PFSK-1 (cell line): ENCODE results near the gene KMT5C.
A peak's percentile ranks its signal among the peaks of the same experiment; 100 is the strongest.

Experiments used
- FOXP2 ChIP-seq: optimal IDR thresholded peaks from 2 replicates; pipeline ENCODE3; 2011; ENCODE audit warnings: borderline replicate concordance, control low read depth, inconsistent platforms; ENCODE audit not compliant: insufficient read depth; ENCODE audit errors: extremely low read length, extremely low read depth
- POLR2AphosphoS5 ChIP-seq: IDR thresholded peaks from 2 replicates; pipeline ENCODE4 v1.6.1; 2012; ENCODE audit warnings: low read depth, mild to moderate bottlenecking, control low read depth, low read length, moderate library complexity
- SIN3A ChIP-seq: IDR thresholded peaks from 2 replicates; pipeline ENCODE4 v1.6.1; 2012; ENCODE audit warnings: mild to moderate bottlenecking, low read length, moderate library complexity, borderline replicate concordance; ENCODE audit not compliant: insufficient read depth
- TAF1 ChIP-seq: IDR thresholded peaks from 2 replicates; pipeline ENCODE4 v1.6.1; 2012; ENCODE audit warnings: low read length, control low read depth, borderline replicate concordance; ENCODE audit not compliant: insufficient read depth
- TF ChIP-seq, protein P1 (sequence below), 2 experiments: IDR thresholded peaks; 2 replicates each; pipeline versions ENCODE4 v1.6.1 to v1.8.0; 2011 to 2012; ENCODE audit warnings: low read depth in 2 of 2, low read length in 2 of 2, control low read depth in 1 of 2, inconsistent platforms in 1 of 2, mild to moderate bottlenecking in 1 of 2, moderate library complexity in 1 of 2; ENCODE audit not compliant: insufficient read depth in 1 of 2

The KMT5C gene

DNA sequence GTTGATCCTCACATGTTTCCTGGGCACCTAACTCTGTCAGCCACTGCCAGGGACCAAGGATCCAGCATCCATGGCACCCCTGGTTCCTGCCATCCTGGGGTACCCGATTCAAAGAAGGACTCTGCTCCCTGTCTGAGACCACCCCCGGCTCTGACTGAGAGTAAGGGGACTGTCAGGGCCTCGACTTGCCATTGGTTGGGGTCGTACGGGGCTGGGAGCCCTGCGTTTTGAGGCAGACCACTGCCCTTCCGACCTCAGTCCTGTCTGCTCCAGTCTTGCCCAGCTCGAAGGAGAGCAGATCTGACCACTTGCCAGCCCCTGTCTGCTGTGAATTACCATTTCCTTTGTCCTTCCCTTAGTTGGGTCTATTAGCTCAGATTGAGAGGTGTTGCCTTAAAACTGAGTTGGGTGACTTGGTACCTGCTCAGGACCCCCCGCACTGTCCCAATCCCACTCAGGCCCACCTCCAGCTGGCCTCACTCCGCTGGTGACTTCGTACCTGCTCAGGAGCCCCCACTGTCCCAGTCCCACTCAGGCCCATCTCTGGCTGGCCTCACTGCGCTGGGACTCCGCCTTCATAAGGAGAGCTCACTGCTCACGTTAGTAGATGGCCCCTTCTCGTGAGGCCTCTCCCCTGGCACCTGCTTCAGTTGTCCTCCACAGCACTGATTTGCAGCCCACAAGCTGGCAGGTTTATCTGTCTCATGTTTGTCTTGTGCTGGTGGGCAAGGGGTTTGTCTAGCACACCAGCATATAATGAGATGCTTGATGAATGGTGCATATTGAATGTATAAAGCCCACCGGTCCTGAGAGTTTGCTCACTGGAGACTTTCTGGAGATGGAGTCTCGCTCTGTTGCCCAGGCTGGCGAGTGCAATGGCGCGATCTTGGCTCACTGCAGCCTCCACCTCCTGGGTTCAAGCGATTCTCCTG, 50.0 kb downstream of the KMT5C start:
- TF ChIP-seq POLR2AphosphoS5 = no peak; the same call in none of the 2 replicates
- TF ChIP-seq, protein P1, sequence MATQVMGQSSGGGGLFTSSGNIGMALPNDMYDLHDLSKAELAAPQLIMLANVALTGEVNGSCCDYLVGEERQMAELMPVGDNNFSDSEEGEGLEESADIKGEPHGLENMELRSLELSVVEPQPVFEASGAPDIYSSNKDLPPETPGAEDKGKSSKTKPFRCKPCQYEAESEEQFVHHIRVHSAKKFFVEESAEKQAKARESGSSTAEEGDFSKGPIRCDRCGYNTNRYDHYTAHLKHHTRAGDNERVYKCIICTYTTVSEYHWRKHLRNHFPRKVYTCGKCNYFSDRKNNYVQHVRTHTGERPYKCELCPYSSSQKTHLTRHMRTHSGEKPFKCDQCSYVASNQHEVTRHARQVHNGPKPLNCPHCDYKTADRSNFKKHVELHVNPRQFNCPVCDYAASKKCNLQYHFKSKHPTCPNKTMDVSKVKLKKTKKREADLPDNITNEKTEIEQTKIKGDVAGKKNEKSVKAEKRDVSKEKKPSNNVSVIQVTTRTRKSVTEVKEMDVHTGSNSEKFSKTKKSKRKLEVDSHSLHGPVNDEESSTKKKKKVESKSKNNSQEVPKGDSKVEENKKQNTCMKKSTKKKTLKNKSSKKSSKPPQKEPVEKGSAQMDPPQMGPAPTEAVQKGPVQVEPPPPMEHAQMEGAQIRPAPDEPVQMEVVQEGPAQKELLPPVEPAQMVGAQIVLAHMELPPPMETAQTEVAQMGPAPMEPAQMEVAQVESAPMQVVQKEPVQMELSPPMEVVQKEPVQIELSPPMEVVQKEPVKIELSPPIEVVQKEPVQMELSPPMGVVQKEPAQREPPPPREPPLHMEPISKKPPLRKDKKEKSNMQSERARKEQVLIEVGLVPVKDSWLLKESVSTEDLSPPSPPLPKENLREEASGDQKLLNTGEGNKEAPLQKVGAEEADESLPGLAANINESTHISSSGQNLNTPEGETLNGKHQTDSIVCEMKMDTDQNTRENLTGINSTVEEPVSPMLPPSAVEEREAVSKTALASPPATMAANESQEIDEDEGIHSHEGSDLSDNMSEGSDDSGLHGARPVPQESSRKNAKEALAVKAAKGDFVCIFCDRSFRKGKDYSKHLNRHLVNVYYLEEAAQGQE (IDR thresholded peaks at IDR 0.05; ENCODE audit: insufficient read depth in 1 of 2, low read depth in 2 of 2, low read length in 2 of 2) = no peak
- TF ChIP-seq TAF1 = no peak
- TF ChIP-seq SIN3A = no peak
- no peak for TF ChIP-seq FOXP2

DNA sequence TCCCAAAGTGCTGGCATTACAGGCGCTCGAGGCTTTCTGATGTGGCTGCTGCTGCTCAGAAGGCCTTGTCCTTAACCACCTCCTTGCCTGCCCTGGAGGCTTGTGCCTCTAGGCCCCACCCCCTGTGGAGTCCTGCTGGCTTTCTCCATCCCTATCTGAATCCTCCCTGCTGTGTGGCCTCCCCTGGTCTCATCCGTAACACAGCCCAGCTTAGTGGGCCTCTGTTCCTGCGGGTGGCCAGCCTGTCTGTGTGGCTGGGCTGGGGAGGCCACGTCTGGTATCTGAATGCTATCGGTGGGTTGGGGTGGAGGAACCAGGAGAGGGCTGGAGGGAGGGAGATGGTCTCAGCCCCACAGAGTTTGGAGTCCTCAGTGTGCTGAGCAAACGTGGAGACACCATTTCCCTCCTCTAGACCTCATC, 50.8 kb downstream of the KMT5C start:
- TF ChIP-seq POLR2AphosphoS5 = no peak; the same call in 1 of the 2 replicates

DNA sequence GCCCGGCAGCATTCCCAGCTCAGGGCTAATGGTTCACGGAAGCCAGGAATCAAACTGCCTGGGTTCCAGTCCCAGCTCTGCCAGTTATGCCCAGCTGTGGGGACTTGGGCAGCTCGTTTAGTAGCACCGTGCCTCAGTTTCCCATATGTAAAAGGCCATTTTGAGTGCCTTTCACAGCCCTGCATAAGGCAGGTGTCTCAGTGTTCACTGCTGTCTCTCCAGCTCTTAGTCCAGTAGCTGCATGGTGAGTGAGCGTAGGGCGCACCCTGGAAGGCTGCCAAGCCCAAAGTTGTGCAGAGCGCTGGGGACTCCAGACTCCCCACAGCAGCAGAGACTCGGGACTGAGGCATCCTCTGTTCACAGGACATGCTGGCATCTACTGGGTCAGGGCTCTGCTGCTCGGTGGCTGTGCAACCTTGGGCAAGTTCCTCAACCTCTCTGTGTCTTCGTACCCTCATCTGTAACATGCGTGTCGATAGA, 51.6 kb downstream of the KMT5C start:
- TF ChIP-seq FOXP2 (no peak), SIN3A (no peak), POLR2AphosphoS5 (peak; percentile 69), TAF1 (no peak)
- TF ChIP-seq, protein P1 (IDR thresholded peaks at IDR 0.05; ENCODE audit: insufficient read depth in 1 of 2, low read depth in 2 of 2, low read length in 2 of 2) = no peak

DNA sequence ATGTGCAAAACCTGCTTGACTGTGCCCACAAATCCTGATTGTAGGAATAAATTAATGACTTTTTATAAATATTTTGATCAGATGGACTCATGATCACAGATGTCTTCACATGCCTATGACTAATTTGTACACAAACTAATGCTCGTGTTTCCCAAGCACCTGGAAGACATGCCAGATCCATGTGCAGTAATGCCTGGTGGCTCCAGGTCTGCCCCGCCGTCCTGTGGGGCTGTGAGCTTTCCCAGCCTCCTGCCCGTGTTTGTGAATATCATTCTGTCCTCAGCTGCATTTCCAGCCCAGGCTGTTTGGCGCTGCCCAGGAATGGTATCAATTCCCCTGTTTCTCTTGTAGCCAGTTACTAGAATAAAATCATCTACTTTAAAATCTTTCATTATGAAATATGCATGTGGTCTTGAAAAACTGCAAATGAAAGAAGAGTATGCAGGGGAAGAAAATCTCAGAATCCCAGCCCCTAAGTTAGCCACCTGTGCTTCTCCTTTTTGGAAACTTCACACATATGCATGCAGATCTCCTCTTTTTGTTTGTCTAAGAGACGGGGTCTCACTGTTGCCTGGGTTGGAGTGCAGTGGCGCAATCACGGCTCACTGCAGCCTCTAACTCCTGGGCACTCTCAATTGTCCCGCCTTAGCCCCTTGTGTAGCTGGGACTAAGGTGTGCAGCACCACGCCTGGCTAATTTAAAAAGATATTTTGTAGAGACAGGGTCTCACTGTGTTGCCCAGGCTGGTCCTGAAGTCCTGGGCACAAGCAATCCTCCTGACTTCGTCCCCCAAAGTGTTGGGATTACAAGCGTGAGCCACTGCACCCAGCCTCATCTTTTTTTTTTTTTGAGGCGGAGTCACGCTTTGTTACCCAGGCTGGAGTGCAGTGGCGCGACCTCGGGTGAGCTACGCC, 52.3 kb downstream of the KMT5C start:
- TF ChIP-seq SIN3A (no peak), FOXP2 (no peak), TAF1 (no peak), POLR2AphosphoS5 (no peak; the same call in 1 of the 2 replicates)
- TF ChIP-seq, protein P1 (IDR thresholded peaks at IDR 0.05; ENCODE audit: insufficient read depth in 1 of 2, low read depth in 2 of 2, low read length in 2 of 2) = no peak

DNA sequence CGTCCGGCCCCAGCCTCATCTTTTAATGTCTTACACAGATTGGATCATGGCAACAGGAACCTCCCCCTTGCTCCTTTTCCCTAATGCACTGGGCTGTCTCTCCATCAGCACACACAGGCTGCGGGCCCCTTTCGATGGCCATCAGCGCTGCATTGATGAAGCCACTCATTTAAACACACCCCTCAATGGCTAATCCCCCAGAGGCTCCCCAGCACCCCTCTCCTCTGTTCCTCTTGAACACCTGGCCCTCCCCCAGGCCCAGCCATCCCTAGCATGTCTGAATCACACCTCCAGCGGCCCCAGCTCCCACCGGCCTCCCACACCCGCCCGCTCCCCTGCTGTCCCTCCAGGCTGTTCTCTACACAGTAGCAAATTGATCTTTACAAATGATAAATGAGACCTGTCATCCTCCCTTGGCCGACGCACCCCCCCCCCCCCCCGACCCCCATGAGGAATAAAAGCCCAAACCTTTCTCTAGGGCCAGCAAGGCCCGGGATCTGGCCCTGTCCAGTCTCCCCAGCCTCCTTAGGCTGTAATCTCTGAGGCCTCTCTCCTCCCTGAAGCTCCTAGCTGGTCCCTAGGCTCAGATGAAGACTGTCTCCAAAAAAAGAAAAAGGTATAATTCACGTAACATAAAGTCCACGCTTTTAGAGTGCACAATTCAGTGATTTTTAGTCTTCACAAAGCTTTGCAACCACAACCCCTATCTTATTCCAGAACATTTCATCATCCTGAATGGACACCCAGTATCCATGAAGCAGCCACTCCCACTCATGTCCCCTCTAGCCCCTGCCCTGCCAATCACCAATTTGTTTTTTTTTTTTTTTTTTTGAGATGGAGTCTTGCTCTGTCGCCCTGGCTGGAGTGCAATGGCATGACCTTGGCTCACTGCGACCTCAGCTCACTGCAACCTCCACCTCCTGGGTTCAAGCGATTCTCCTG, 53.4 kb downstream of the KMT5C start:
- TF ChIP-seq TAF1 (no peak), SIN3A (no peak), POLR2AphosphoS5 (no peak), FOXP2 (no peak)
- TF ChIP-seq, protein P1 (IDR thresholded peaks at IDR 0.05; ENCODE audit: insufficient read depth in 1 of 2, low read depth in 2 of 2, low read length in 2 of 2) = no peak
